Activated naive CD8-positive, alpha-beta T cell (primary cell): ENCODE results near the gene CRLF2.
"Not testable (repeated sequence)": the region's sequence is repeated elsewhere in the genome, so short reads cannot be mapped to it uniquely, and the experiment has no call there.

Experiments used
- H3K27ac Mint-ChIP-seq: one replicate; pipeline ENCODE4 v1.8.0; 2021; ENCODE audit warnings: mixed read lengths
- H3K27me3 Mint-ChIP-seq: one replicate; pipeline ENCODE4 v1.8.0; 2021; ENCODE audit warnings: mixed read lengths
- H3K36me3 Mint-ChIP-seq: one replicate; pipeline ENCODE4 v1.8.0; 2021; ENCODE audit warnings: mixed read lengths
- H3K4me1 Mint-ChIP-seq: one replicate; pipeline ENCODE4 v1.8.0; 2021; ENCODE audit warnings: low read depth, mixed read lengths
- H3K4me3 Mint-ChIP-seq: one replicate; pipeline ENCODE4 v1.8.0; 2021; ENCODE audit warnings: mild to moderate bottlenecking, mixed read lengths
- H3K9me3 Mint-ChIP-seq: one replicate; pipeline ENCODE4 v1.8.0; 2021; ENCODE audit warnings: low read depth, mixed read lengths

Gene CRLF2

DNA sequence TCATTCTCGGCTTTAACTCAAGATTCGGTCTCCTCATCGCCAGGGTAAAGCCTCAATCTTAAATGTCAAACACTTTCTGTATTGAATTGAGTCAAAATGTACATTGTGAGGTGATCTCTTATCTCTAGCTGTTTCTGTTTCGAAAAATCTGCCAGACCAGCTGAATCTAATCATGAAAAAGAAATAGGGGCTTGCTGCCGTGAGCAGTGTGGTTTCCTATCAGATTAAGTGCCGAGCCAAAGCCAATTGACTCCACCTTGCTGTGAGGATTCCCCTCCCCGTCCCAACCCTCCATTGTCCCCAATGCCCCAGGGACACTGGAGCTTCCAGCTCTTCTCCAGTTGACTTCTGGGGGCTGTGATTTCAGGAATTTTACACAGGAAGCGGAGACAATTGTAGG is 12.5 kb upstream of the CRLF2 start:
- Mint-ChIP-seq H3K9me3 (peaks cover 4% of the 10 kb centered on the region), H3K36me3 (no peaks in the 10 kb centered on the region), H3K27me3 (no peaks in the 10 kb centered on the region), H3K27ac (no peak overlapping the region), H3K4me1 (peaks cover 14% of the 10 kb centered on the region), H3K4me3 (no peak overlapping the region)

DNA sequence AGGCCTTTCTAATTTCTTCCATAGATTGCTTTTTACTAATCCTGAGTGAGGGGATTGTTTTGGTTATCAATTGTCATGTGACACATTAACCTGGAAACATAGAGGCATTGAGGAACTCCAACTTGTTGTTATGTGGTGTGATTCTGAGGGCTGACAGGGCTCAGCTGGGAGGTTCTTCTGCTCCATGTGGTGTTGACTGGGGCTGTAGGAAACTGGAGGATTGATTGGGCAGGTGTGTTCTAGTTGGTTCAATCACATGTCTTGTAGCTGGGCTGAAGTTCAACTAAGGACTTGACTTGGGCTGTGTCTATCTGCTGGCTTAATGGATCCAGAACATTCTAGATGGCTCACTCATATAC is 10.8 kb upstream of the CRLF2 start:
- Mint-ChIP-seq H3K4me1 (peaks cover 10% of the 10 kb centered on the region), H3K27ac (no peak overlapping the region), H3K4me3 (no peak overlapping the region), H3K27me3 (no peaks in the 10 kb centered on the region), H3K36me3 (no peaks in the 10 kb centered on the region), H3K9me3 (peaks cover 4% of the 10 kb centered on the region)

DNA sequence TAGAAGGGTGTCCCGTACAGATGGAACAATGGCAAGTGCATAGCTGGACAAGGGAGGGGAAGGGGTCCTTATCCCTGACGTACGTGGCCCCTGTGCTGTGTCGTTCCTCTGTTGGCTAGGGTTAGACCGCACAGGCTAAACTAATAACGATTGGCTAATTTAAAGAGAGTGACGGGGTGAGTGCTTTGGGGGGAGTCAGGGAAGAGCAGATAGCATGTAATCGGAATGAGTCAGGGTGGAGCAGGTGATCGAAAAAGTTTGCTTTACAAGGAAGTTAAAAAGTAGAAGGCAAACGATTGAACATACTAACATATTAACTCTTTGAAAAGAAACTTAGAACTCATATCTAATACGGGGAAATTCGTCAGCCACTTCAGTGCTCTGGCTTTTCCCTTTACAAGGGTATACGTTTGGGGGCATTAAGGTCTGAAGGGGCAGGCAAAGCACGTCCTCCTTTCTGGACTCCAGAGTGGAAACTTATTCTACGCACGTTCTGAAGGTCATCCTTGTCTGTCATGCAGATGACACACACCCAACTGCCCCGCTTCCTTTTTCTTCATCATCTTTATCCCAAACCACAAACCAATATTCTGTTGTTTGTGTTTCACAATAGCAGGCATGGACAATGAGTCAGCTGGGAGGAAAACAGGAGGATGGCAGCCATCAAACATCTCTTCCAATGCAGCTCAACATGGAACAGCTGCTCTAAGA is 10.2 kb upstream of the CRLF2 start:
- Mint-ChIP-seq H3K4me1 (peaks cover 9% of the 10 kb centered on the region), H3K27me3 (no peaks in the 10 kb centered on the region), H3K36me3 (no peaks in the 10 kb centered on the region), H3K9me3 (peaks cover 4% of the 10 kb centered on the region), H3K4me3 (no peak overlapping the region), H3K27ac (no peak overlapping the region)

DNA sequence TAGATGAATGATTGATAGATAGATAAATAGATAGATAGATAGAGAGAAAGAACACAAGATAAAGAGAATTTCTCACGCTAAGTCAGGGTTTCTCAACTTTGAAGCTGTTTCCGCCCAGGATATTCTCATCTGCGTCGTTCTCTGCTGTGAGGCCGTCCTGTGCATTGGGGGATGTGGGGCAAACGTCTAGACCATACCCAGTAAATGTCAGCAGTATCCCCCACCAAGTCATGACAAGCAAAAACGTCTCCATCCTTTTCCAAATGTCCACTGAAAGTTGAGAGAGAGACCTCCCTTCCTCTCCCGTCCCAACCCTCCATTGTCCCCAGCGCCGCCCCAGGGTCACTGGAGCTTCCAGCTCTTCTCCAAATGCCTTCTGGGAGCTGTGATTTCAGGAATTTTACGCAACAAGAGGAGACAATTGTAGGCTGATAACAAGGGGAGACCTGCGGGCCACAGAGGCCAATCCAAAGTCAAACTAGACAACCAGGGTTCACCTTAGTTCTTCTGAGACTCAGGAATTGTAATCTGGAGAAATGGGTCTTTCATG is 8.9 kb upstream of the CRLF2 start:
- Mint-ChIP-seq H3K9me3 (peaks cover 4% of the 10 kb centered on the region), H3K27ac (no peak overlapping the region), H3K27me3 (no peaks in the 10 kb centered on the region), H3K4me1 (peaks cover 5% of the 10 kb centered on the region), H3K4me3 (no peak overlapping the region), H3K36me3 (no peaks in the 10 kb centered on the region)

DNA sequence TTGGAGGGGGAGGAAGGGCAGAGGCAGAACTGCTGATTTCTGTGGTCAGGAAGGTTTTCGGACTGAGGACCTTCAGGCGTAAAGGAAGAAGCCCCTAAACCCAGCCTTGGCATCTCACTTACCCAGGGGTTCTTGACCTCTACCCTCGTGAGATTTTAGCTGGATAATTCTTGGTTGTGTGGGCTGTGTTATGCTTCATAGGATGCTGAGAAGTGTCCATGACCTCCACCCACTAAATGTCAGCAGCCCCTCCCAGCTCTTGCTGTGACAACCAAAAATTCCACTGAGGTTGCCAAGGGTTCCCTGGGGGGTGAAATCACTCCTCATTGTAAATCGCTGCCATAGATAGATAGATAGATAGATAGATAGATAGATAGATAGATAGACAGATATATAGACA is 5.8 kb upstream of the CRLF2 start:
- Mint-ChIP-seq H3K4me3 (no peak overlapping the region), H3K9me3 (peaks cover 4% of the 10 kb centered on the region), H3K27me3 (peaks cover 6% of the 10 kb centered on the region), H3K27ac (no peak overlapping the region), H3K36me3 (no peaks in the 10 kb centered on the region), H3K4me1 (peaks cover 7% of the 10 kb centered on the region)

DNA sequence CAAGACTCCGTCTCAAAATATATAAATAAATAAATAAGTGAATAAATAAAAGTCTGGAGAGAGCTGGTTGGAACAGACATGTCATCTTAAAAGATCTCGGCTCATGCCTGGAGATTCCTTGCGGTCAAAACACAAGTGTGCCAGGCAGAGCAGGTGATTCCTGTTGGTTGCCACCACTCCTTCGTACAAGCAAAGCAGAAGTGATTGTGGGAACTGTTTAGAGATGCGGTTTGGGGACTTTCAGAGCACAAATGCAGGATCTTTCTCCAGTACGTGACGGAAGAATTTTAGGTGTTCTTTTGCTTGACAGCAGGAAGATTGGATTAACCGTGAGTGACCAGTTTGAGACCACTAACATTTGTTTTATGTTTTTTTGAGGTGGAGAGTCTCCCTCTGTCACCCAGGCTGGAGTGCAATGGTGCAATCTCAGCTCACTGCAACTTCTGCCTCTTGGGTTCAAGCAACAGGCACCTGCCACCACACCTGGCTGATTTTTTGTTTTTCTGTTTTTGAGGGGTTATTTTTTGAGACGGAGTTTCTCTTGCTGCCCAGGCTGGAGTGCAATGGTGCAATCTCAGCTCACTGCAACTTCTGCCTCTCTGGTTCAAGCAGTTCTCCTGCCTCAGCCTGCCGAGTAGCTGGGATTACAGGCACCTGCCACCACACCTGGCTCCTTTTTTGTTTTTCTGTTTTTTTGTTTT is 2.8 kb upstream of the CRLF2 start:
- Mint-ChIP-seq H3K4me1 (peaks cover 21% of the 10 kb centered on the region), H3K27ac (no peak overlapping the region)

DNA sequence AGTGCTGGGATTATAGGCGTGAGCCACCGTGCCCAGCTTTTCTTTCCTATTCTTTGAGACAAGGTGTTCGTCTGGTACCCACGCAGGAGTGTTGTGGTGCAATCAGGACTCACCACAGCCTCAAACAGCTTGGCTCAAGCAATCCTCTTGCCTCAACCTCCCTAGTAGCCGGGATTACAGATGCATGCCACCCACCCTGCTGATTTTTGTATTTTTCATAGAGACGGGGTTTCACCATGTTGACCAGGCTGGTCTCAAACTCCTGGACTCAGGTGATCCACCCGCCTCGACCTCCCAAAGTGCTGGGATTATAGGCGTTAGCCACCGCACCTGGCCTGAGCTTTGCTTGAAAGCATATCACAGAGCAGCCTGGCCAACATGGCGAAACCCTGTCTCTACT is 1.5 kb upstream of the CRLF2 start:
- Mint-ChIP-seq H3K4me3 (no peak overlapping the region), H3K9me3 (no peaks in the 10 kb centered on the region), H3K27ac (no peak overlapping the region), H3K36me3 (no peaks in the 10 kb centered on the region), H3K4me1 (peaks cover 28% of the 10 kb centered on the region), H3K27me3 (peaks cover 8% of the 10 kb centered on the region)

More for the DNA sequence above, 2.8 kb upstream of the CRLF2 start:
- Mint-ChIP-seq H3K4me3 (no peak overlapping the region), H3K36me3 (no peaks in the 10 kb centered on the region), H3K27me3 (peaks cover 8% of the 10 kb centered on the region), H3K9me3 (no peaks in the 10 kb centered on the region)

DNA sequence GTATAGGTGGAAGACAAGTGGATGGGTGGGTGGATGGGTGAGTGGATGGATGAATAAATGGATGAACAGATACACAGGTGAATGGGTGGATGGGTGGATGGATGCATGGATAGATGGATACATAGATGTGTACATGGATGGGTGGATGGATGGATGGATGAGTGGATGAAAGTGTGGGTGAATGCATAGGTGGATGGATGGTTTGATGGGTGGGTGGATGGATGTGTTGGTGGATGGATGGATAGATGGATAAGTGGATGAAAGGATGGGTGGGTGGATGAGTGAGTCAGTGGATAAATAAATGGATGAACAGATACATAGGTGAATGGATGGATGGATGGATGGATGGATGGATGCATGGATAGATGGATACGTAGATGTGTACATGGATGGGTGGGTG is 1.6 kb downstream of the CRLF2 start:
- Mint-ChIP-seq H3K4me3 (no peak overlapping the region), H3K27ac (no peak overlapping the region), H3K9me3 (no peaks in the 10 kb centered on the region), H3K27me3 (peaks cover 8% of the 10 kb centered on the region), H3K36me3 (no peaks in the 10 kb centered on the region), H3K4me1 (peaks cover 44% of the 10 kb centered on the region)

DNA sequence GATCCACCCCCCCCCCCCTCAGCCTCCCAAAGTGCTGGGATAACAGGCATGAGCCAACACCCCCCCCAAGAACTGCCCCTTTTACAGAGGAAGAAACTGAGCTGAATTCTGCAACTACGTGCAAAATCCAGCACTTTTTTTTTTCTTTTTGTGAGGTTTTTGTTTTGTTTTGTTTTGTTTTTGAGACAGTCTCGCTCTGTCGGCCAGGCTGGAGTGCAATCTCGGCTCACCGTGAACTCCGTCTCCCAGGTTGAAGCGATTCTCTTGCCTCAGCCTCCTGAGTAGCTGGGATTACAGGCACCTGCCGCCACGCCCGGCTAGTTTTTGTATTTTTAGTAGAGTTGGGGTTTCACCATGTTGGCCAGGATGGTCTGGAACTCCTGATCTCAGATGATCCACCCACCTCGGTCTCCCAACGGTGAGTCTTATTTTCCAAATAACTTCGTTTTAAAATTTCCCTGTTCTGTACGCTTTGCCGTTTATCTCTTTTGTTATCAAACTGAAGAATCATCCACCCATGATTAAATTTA is 4.9 kb downstream of the CRLF2 start:
- no peaks in the 10 kb centered on the region for H3K9me3 Mint-ChIP-seq
- H3K27me3 Mint-ChIP-seq: peaks cover 2% of the 10 kb centered on the region
- H3K4me1 Mint-ChIP-seq: peaks cover 45% of the 10 kb centered on the region
- H3K4me3 Mint-ChIP-seq: peak overlapping the region; percentile 80
- H3K36me3 Mint-ChIP-seq: no peaks in the 10 kb centered on the region
- H3K27ac Mint-ChIP-seq: peak overlapping the region; percentile 78

DNA sequence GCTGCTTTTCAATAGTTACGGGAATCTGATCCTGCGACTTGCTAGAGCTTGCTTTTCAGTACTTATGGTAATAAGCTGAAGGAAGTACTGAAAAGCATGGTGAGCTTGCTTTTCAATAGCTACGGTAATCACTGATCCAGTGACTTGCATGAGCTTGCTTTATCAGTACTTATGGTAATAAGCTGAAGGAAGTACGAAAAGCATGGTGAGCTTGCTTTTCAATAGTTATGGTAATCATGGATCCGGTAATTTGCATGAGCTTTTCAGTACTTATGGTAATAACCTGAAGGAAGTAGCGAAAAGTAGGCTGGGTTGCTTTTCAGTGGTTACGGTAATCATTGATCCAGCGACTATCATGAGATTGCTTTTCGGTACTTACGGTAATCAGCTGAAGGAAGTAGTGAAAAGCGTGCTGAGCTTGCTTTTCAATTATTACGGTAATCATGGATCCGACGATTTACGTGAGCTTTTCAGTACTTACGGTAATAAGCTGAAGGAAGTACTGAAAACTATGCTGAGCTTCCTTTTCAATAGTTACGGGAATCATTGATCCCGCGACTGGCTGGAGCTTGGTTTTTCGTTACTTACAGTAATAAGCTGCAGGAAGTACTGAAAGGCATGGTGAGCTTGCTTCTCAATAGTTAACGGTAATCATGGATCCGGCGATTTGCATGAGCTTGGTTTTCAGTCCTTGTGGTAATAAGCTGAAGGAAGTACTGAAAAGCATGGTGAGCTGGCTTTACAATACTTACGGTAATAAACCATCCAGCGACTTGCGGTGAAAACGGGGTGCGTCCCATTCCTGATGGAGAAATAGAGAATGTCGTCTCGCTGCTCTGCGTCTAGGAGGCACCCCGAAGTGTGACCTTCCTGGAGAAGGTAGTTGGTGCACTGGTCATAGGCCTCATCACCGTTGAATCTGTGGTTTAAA is 6.5 kb downstream of the CRLF2 start:
- Mint-ChIP-seq H3K4me3 (peak overlapping the region; percentile 86), H3K9me3 (no peaks in the 10 kb centered on the region), H3K36me3 (no peaks in the 10 kb centered on the region), H3K27ac (peak overlapping the region; percentile 54), H3K4me1 (peaks cover 36% of the 10 kb centered on the region), H3K27me3 (no peaks in the 10 kb centered on the region)

DNA sequence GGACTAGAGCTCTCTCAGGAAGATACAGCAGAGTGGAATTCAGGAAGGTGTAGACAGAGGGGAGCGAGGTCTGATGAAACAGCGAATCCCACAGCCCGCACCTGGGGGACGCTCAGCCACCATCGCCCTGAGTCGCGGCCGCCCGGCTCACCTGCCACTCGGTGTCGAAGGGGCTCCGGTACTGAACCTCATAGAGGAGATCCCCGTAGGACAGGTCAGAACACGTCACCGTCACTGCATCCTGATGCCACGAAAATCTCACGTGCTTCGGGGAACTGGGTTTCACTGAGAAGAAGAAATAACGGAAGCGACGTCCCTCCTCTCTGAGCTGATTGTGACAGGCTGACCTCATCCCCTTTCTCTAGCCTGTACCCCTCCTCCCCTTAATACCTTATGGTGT is 10.2 kb downstream of the CRLF2 start:
- H3K27me3 Mint-ChIP-seq: no peaks in the 10 kb centered on the region
- H3K4me3 Mint-ChIP-seq: no peak overlapping the region

DNA sequence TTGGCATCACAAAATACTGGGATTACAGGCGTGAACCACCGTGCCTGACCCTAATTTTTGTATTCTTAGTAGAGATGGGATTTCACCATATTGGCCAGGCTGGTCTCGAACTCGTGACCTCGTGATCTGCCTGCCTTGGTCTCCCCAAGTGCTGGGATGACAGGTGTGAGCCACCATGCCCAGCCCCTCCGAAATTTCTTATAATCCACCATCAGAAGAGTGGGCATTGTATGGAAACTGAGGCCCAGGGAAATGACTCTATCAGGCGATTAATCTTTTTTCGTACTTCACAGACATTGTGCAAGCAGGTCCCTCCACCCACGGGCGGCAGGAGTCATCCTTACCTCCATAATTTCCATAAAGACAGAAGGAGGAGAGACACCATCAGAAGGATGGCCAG is 16.0 kb downstream of the CRLF2 start:
- Mint-ChIP-seq H3K36me3 (no peaks in the 10 kb centered on the region), H3K27me3 (no peaks in the 10 kb centered on the region), H3K4me1 (no peaks in the 10 kb centered on the region), H3K9me3 (no peaks in the 10 kb centered on the region), H3K4me3 (no peak overlapping the region), H3K27ac (no peak overlapping the region)

More for the DNA sequence above, 10.2 kb downstream of the CRLF2 start:
- Mint-ChIP-seq H3K4me1 (peaks cover 13% of the 10 kb centered on the region), H3K27ac (no peak overlapping the region), H3K36me3 (no peaks in the 10 kb centered on the region), H3K9me3 (no peaks in the 10 kb centered on the region)

DNA sequence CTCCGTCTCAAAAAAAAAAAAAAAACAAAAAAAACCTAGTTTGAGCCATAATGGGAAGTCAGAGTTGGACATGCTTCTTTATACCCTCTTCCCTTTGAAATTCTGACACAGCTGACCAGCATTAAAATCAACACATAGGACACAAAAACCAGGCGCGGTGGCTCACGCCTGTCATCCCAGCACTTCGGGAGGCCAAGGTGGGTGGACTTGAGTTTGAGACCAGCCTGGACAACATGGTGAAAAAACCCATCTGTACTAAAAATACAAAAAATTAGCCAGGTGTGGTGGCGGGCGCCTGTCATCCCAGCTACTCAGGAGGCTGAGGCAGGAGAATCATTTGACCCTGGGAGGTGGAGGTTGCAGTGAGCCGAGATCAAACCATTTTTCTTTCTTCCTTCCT is 20.3 kb downstream of the CRLF2 start:
- not testable (repeated sequence) for H3K4me3 Mint-ChIP-seq, H3K36me3 Mint-ChIP-seq

DNA sequence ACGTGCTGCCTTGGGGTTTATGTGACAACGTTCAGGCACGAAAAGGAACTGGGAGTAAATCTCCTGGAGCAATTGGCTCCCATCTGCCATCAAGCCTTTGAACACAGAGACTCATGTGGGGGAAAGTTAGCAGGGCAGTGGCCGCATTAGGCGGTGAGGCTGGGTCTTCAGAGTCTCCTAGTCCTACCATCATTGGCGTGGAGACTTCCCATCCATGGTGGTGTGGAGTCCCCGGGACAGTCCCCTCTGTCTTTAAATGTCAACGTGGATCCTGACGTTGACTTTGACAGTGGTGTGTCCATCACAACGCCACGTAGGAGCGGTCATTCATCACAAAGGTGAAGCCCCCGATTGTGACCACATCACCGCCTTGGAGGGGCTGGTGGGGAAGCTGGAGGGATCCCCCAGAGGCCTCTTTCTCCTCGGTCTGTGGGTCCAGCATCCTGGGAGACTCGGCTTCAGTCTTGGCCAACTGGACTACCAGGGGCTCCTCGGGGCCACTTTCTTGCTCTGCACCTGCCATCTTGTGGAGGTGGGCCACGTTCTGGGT is 21.8 kb downstream of the CRLF2 start:
- no peaks in the 10 kb centered on the region for H3K4me1 Mint-ChIP-seq
- H3K27me3 Mint-ChIP-seq: no peaks in the 10 kb centered on the region
- H3K9me3 Mint-ChIP-seq: no peaks in the 10 kb centered on the region
- no peak overlapping the region for H3K4me3 Mint-ChIP-seq
- no peak overlapping the region for H3K27ac Mint-ChIP-seq
- H3K36me3 Mint-ChIP-seq: no peaks in the 10 kb centered on the region

More for the DNA sequence above, 20.3 kb downstream of the CRLF2 start:
- not testable (repeated sequence) for H3K27me3 Mint-ChIP-seq, H3K9me3 Mint-ChIP-seq, H3K4me1 Mint-ChIP-seq, H3K27ac Mint-ChIP-seq
